ENCODE results near the gene CSNK1G1. TPM values are rescaled to one million over a fixed set of nuclear protein-coding genes. Genes with fewer than 3 reads are reported as not detected.

Gene CSNK1G1
- total and polyA plus RNA-seq, 2 donors (not counting 1 experiment from before 2014, with no cell fraction given): 18.2 to 27.1 TPM

DNA sequence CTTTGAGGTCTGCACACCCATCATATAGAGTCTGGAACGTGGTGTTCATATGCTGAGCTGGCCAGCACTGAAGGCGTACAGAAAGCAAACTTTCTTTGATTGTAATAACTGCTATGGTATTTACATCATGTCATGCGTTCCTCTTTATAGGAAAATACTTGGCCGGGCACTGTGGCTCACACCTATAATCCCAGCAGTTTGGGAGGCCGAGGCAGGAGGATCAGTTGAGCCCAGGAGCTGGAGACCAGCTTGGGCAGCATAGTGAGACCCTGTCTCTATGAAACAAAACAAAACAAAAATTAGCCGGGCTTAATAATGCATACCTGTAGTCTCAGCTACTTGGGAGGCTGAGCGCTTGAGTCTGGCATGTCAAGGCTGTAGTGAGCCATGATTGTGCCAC is 207.8 kb downstream of the CSNK1G1 start:
- Histone ChIP-seq H3K27ac (ENCODE audit: insufficient read depth, low read length) (no peak overlapping the region), H3K27me3 (ENCODE audit: control insufficient read depth, insufficient read depth, low read length) (peaks cover 10% of the 10 kb centered on the region), H3K4me2 (ENCODE audit: extremely low read depth, insufficient read depth, low read length) (no peak overlapping the region), H3K9me3 (ENCODE audit: control insufficient read depth, insufficient read depth, low read depth, low read length) (no peaks in the 10 kb centered on the region), H2AFZ (ENCODE audit: low read length) (no peak overlapping the region), H3K9ac (ENCODE audit: insufficient read depth, low read length) (no peak overlapping the region), H3K36me3 (ENCODE audit: control insufficient read depth, insufficient read depth, low read length) (peaks cover 3% of the 10 kb centered on the region), H3K4me1 (ENCODE audit: control insufficient read depth, extremely low read depth, insufficient read depth, low read length) (peaks cover 4% of the 10 kb centered on the region), H3K79me2 (ENCODE audit: control insufficient read depth, insufficient read depth, low read length) (no peaks in the 10 kb centered on the region), H4K20me1 (ENCODE audit: control insufficient read depth, extremely low read depth, insufficient read depth, low read length) (no peaks in the 10 kb centered on the region), H3K4me3 (replicated peaks in 1 of 4; ENCODE audit: control extremely low read depth in 1 of 4, insufficient read depth in 1 of 4, low read depth in 3 of 4, low read length in 4 of 4) (no peak overlapping the region)
- DNase-seq (ENCODE audit: low read depth in 2 of 2): no peak
- TF ChIP-seq, protein P1, sequence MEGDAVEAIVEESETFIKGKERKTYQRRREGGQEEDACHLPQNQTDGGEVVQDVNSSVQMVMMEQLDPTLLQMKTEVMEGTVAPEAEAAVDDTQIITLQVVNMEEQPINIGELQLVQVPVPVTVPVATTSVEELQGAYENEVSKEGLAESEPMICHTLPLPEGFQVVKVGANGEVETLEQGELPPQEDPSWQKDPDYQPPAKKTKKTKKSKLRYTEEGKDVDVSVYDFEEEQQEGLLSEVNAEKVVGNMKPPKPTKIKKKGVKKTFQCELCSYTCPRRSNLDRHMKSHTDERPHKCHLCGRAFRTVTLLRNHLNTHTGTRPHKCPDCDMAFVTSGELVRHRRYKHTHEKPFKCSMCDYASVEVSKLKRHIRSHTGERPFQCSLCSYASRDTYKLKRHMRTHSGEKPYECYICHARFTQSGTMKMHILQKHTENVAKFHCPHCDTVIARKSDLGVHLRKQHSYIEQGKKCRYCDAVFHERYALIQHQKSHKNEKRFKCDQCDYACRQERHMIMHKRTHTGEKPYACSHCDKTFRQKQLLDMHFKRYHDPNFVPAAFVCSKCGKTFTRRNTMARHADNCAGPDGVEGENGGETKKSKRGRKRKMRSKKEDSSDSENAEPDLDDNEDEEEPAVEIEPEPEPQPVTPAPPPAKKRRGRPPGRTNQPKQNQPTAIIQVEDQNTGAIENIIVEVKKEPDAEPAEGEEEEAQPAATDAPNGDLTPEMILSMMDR (conservative IDR thresholded peaks at IDR 0.05 in 1 of 2, IDR thresholded peaks at IDR 0.05 in 1 of 2; ENCODE audit: low read depth in 1 of 2, low read length in 2 of 2): no peak
- no peak for TF ChIP-seq EZH2 (IDR thresholded peaks at IDR 0.05; ENCODE audit: low read length, missing control alignments)

- Histone ChIP-seq H3K79me2 (ENCODE audit: control insufficient read depth, insufficient read depth, low read length) (no peaks in the 10 kb centered on the region), H3K9ac (ENCODE audit: insufficient read depth, low read length) (no peak overlapping the region), H3K27ac (ENCODE audit: insufficient read depth, low read length) (no peak overlapping the region), H3K4me1 (ENCODE audit: control insufficient read depth, extremely low read depth, insufficient read depth, low read length) (peaks cover 4% of the 10 kb centered on the region), H3K9me3 (ENCODE audit: control insufficient read depth, insufficient read depth, low read depth, low read length) (no peaks in the 10 kb centered on the region), H4K20me1 (ENCODE audit: control insufficient read depth, extremely low read depth, insufficient read depth, low read length) (no peaks in the 10 kb centered on the region), H3K36me3 (ENCODE audit: control insufficient read depth, insufficient read depth, low read length) (peaks cover 3% of the 10 kb centered on the region), H2AFZ (ENCODE audit: low read length) (no peak overlapping the region), H3K27me3 (ENCODE audit: control insufficient read depth, insufficient read depth, low read length) (peaks cover 4% of the 10 kb centered on the region), H3K4me3 (replicated peaks in 1 of 4; ENCODE audit: control extremely low read depth in 1 of 4, insufficient read depth in 1 of 4, low read depth in 3 of 4, low read length in 4 of 4) (no peak overlapping the region), H3K4me2 (ENCODE audit: extremely low read depth, insufficient read depth, low read length) (no peak overlapping the region)
- TF ChIP-seq EZH2 (IDR thresholded peaks at IDR 0.05; ENCODE audit: low read length, missing control alignments): no peak
- TF ChIP-seq, protein P1 (conservative IDR thresholded peaks at IDR 0.05 in 1 of 2, IDR thresholded peaks at IDR 0.05 in 1 of 2; ENCODE audit: low read depth in 1 of 2, low read length in 2 of 2): no peak
- peak; percentile 34 to 47 for DNase-seq (ENCODE audit: low read depth in 2 of 2)
Measured at GRCh38 chr15:64146885-64147681, 208.9 kb downstream of the CSNK1G1 start.

DNA sequence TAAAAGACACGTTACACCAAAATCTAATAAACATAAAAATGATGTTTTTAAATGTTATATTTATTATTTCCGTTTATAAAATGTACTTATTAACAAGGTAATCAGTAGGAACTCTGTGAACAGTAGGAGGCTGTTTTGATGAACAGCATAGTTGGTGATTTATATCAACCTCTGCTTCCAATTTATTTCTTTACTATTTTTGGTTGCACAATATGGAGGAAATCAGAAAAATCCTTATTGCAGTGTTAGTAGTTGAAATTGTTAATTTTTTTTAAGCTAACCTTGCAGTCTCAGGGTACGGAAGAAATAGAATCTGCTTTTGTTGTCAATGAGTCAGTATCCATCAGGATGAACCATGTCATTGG is 209.5 kb downstream of the CSNK1G1 start:
- no peak overlapping the region for H3K4me3 ChIP-seq (replicated peaks in 1 of 4; ENCODE audit: control extremely low read depth in 1 of 4, insufficient read depth in 1 of 4, low read depth in 3 of 4, low read length in 4 of 4)
- no peaks in the 10 kb centered on the region for H4K20me1 ChIP-seq (ENCODE audit: control insufficient read depth, extremely low read depth, insufficient read depth, low read length)
- H3K79me2 ChIP-seq (ENCODE audit: control insufficient read depth, insufficient read depth, low read length): no peaks in the 10 kb centered on the region
- no peaks in the 10 kb centered on the region for H3K9me3 ChIP-seq (ENCODE audit: control insufficient read depth, insufficient read depth, low read depth, low read length)
- TF ChIP-seq EZH2 (IDR thresholded peaks at IDR 0.05; ENCODE audit: low read length, missing control alignments): no peak
- TF ChIP-seq, protein P1 (conservative IDR thresholded peaks at IDR 0.05 in 1 of 2, IDR thresholded peaks at IDR 0.05 in 1 of 2; ENCODE audit: low read depth in 1 of 2, low read length in 2 of 2): no peak
- no peak overlapping the region for H3K9ac ChIP-seq (ENCODE audit: insufficient read depth, low read length)
- H3K36me3 ChIP-seq (ENCODE audit: control insufficient read depth, insufficient read depth, low read length): peaks cover 3% of the 10 kb centered on the region
- H3K4me2 ChIP-seq (ENCODE audit: extremely low read depth, insufficient read depth, low read length): no peak overlapping the region
- no peak for DNase-seq (ENCODE audit: low read depth in 2 of 2)
- no peak overlapping the region for H3K27ac ChIP-seq (ENCODE audit: insufficient read depth, low read length)
- no peak overlapping the region for H2AFZ ChIP-seq (ENCODE audit: low read length)
- no peaks in the 10 kb centered on the region for H3K27me3 ChIP-seq (ENCODE audit: control insufficient read depth, insufficient read depth, low read length)
- no peaks in the 10 kb centered on the region for H3K4me1 ChIP-seq (ENCODE audit: control insufficient read depth, extremely low read depth, insufficient read depth, low read length)
